ENCODE data around the gene FOSB.
"Not testable (repeated sequence)": the region's sequence is repeated elsewhere in the genome, so short reads cannot be mapped to it uniquely, and the experiment has no call there.

Gene FOSB

DNA sequence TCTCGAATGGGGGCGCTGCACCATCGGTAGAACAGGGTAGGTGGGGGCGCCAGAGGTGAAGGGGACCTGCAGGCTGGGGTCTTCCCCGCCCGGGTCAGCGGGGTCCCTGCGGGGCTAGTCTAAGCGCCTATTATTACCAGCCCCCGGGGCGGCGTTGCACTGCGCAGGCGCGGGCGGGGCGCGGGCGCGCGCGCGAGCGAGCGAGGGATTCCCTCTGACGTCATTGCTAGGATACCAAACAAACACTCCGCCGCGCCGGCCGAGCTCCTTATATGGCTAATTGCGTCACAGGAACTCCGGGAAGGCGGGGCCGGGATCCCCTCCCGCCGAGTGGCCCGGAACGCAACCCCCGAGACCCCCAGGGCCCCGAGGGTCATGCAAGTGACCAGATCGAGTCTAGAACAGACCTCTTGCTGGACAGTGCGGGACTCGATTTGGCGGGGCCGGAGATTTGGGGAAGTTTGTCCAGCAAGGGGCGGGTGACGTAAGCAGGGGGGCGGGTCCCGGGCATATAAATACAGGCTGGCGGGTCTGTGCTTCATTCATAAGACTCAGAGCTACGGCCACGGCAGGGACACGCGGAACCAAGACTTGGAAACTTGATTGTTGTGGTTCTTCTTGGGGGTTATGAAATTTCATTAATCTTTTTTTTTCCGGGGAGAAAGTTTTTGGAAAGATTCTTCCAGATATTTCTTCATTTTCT, at the start of gene FOSB:
FOSB (plus strand) TSS at position 541 of the 703 bp plus-strand sequence. CDS start 591 bp downstream, outside the sequence.
- DNase-seq, result peak; percentile 93

DNA sequence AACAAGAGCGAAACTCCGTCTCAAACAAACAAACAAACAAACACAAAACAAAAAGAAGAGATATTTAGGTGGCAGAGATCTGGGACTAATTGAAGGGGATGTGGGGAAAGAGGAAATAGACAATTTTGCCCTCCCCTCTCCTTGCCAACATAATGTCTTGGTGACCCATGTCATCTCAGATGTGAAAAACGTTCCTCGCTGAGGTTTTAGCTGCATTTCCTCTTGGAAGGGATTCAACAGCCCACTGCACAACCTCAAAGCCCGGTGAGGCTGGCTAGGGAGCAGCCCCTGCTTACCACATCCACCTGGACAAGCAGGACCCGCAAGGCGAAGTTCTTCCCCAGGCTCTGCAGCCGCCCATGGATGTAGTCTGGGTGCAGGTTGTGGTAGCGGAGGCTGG, 49.0 kb upstream of the FOSB start:
- no peak for DNase-seq

DNA sequence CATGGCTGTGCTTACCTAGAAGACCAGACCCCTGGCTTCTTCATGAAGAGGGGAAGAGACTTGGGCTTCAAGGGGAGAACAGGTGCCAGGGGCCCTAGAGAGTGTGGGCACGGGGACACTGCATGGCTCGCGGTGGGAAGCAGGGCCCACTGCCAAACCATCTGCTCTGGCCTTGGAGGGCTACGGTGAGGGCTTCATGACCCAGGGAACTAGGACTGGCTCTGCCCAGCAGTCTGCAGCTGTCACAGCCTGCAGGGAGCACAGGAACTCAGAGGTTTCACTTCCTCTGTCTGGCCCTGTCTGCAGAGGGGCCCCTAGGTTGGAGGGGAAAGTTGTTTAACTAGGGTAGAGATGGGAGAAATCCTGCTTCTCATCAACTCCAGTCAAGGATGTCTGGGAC, 48.4 kb upstream of the FOSB start:
- DNase-seq, result no peak

DNA sequence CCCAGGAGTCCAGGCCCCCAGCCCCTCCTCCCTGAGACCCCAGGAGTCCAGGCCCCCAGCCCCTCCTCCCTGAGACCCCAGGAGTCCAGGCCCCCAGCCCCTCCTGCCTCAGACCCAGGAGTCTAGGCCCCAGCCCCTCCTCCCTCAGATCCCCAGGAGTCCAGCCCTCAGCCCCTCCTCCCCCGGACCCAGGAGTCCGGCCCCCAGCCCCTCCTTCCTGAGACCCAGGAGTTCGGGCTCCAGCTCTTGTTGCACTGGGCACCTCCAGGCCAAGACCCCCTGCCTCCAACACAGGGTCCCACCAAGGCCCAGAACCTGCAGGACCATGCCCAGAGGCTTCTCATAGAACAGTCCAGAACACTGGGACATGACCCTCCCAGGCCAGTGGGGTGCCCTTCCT, 47.9 kb upstream of the FOSB start:
- no peak for DNase-seq

DNA sequence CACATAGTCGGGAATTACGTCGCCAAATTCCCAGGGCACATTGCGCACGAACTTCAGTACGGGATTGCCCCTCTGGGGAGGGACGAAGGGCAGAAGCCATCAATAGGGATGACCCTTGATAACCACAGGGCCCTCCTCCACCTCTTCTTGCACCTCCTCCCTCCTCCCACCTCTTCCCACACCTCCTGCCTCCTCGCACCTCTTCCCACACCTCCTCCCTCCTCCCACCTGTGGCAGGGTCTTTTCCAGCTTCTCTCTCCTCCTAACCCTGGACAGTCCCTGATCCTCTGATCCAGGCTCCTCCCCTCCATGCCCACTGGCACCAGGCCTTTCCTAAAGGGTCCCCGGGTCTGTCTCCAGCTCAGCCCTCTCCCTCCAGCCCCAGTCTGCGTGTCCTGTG, 47.4 kb upstream of the FOSB start:
- DNase-seq, result no peak

DNA sequence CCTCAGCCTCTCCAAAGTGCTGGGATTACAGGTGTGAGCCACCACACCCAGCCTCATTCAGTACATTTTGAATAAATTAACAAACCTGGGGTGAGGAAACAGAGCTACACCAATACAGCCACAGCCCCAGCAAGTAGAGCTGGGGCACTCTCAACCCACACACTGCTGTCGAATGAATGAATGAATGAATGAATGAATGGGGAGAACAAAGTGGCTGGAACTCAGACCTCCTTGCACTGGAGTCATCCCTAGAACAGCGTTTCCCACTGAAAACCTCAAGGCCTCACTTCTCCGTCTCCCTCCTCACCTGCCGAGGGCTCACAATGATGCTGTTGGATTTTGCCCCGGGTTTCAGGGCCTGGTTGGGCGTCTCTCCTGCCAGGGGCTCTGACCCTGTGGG, 46.9 kb upstream of the FOSB start:
- no peak for DNase-seq

DNA sequence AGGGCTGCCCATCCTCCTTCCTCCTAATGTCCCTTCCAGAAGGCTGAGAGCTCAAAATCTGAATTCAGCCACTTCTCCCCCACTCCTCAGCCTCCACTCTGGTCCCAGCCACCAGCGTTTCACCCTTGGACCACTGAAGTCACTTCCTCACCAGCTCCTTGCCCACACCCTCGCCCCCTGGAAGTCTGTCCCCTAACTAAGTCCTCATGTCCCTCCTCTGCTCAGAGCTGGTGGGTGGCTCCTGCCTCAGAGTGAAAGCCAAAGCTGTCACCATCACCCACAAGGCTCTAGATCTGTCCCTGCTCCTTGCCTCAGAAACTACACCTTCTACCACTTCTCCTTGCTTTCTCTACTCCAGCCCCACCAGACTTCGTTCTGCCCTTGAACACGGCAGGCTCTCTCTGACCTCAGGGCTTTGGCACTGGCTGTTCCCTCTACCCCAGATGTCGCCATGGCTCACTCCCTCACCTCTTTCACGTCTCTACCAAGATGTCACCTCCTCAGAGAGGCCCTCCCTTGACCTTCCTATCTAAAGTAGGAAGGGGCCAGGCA, 45.8 kb upstream of the FOSB start:
- no peak for DNase-seq

DNA sequence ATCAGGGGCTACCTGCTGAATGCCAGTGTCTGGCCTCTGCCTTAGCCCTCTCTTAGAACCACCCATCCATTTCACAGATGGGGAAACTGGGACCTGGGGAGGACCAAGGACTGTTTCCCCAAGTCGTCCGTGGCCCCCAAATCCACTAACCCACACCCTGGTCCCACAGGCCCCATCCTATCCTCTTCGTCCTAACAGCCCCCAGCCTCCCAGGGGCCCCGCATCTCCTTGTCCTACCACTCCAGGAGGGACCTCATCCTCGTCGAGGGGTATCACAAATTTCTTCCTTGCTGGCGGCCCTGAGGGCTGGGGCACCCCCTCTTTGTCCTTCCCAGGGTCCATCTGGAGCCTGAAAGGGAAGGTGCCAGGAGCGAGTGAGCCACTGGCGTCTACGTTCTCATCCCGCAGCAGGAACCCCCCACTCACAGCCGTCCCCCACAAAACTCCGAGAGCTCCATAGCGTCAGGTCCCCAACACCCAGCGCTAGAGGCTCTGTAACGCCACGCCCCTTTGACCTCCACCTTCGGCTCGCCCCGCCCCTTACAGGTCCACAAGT, 44.7 kb upstream of the FOSB start:
- DNase-seq, result no peak

DNA sequence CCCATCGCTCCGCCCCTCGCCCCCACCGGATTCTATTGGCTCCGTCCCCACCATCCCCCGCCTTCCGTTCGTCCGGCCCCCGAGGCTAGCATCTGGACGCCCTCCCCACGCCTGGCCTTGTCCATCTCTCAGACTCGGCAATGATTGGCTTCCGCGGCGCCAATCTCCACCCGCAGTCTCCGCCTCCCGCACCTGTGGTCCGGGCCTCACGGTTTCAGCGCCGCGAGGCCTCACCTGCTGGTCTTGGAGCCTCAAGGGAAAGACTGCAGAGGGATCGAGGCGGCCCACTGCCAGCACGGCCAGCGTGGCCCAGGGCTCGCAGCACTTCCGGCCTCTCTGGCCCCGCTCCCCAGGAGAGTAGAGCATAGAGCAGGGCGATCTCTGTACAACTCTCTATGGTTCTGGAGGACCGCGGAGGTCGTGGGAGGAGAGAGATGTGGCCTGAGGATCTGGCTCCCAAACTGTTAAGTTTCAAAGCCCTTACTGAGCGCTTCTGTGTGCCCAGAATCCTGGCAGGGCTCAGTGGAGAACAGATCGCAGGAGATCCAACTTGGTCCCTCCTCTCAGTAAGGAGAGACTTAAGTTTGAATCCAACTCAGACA, 44.1 kb upstream of the FOSB start, which contains the start of gene ERCC1:
ERCC1 (minus strand) TSS at position 329 of the 602 bp plus-strand sequence. CDS start 543 bp downstream, outside the sequence.
- peak; percentile 99 for DNase-seq

DNA sequence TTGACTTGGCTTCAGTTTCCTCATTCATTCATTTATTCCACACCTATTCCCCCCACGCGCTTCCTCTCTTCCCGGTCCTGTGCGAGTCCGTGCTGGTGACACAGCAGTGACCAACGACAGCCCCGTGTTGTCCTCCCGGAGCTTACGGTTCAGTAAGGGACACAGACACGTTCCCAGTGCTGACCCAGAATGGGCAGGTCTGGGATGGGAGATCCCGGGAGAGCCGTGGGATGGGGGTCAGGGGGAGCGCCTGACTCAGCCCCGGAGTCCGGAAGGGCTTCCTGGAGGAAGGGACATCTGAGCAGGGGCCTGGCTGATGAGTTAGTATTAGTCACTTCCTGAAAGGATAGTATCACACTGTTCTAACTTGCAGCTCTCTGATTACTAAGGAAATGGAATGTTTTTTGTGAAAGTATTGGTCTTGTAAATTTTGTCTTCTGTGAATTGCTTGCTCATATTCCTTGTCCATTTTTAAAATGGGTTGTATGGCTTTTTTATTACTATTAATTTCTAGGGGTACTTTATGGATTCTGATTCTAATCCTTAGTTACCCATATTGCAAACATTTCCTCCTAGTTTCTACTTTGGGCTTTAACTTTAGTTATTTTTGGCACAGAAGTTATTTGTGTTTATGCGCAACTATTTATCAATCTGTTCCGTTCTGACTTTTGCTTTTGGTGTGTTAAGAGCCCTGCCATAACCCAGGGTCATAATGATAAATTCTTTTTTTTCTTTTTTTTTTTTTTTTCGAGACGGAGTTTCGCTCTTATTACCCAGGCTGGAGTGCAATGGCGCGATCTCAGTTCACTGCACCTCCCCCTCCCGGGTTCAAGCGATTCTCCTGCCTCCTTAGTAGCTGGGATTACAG, 43.4 kb upstream of the FOSB start:
- DNase-seq, result peak; percentile 57

DNA sequence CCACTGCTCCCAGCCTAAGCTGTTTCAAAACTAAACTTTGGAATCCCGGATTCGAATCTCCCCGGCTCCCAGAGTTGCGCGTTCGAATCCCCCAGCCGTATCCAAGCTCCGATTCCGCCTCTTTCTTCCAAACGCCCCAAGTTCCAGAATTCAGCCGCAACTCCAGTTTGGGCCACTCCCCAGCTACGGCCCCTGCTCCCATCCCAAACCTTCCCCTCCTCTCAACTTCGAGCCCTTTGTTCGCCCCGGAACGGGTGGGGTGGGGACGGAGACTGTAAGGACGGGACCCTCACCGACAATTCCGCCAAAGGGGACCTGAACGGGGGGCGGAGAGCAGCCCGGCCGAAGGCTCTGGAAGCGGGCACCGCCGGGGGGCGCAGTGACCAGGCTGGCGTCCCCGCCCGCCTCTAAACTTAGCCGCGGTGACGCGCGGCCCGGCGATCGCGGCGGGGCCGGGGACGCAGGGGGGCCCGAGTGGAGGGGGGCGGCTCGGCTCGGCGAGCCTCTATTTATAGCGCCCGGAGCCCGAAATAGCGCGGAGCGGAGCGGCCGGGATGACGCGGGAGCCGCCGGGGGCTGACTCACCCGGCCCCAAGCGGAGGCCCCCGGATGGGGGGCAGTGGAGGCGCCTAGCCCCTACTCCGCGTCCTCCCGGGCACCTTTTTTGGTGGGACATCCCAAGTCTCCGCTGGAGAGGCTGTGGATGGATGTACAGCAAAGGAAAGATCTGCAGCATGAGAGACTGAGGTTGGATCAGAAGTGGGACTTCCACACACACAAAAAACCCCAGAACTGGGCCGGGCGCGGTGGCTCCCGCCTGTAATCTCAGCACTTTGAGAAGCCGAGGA, 39.2 kb upstream of the FOSB start:
- DNase-seq, result no peak

DNA sequence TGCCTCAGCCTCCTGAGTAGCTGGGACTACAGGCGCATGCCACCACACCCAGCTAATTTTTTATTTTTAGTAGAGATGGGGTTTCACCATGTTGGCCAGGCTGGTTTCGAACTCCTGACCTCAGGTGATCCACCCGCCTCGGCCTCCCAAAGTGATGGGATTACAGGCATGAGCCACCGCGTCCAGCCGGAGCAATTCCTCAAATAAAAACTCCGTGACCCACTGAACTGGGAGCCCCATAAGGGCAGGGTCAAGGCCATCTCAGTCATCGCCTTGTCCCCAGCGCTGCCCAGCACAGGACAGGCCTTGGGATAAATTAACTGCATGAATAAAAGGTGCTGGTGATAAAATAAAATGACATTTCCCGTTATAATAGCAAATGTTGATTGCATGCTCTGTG, 37.9 kb upstream of the FOSB start:
- DNase-seq, result not testable (repeated sequence)

DNA sequence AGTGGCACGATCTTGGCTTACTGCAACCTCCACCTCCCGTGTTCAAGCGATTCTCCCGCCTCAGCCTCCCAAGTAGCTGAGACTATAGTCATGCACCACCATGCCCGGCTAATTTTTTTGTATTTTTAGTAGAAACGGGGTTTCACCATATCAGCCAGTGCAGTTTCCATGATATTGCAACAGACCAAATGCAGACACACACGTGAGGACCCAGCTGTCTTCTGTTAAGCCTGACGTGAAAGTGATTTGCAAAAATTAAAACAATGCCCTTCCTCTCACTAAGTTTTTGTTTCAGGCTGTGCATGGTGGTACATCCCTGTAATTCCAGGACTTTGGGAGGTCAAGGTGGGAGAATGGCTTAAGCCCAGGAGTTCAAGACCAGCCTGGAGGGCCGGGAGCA, 36.8 kb upstream of the FOSB start:
- not testable (repeated sequence) for DNase-seq

DNA sequence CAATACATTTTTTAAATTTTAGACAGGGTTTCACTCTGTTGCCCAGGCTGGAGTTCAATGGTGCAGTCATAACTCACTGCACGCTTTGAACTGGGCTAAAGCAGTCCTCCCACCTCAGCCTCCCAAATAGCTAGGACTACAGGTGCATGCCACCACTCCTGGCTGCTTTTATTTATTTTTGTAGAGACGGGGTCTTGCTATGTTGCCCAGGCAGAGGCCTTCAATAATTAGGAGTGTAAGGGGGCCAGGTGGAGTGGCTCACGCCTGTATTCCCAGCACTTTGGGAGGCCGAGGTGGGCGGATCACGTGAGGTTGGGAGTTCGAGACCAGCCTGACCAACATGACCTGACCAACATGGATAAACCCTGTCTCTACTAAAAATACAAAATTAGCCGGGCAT, 35.3 kb upstream of the FOSB start:
- not testable (repeated sequence) for DNase-seq

DNA sequence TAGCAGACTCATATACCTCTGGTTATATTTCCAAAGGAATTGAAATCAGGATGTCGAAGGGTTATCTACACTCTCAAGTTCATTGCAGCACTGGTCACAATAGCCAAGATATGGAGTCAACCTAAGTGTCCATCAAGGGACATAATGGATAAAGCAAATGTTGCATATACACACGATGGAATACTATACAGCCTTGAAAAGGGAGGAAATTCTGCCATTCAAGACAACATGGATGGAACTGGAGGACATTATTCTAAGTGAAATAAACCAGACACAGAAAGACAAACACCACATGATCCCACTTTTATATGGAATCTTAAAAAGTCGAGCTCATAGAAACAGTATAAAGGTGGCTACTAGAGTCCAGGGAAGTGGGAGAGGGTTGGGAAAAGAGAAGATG, 30.5 kb upstream of the FOSB start:
- DNase-seq, result no peak

DNA sequence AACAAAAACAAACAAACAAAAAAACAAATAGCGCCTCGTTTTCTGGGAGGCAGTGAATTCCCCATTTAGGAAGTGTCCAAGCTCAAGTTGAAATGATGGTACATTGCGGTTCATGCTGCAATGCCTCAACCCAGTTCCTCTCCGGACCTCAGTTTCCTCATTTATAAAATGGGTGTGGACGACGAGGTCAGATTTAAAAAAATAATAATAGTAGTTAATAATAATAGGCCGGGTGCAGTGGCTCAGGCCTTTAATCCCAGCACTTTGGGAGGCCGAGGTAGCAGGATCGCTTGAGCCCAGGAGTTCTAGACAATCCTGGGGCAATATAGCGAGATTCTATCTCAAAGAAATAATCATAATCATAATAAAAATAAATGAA, 28.6 kb upstream of the FOSB start:
- no peak for DNase-seq

DNA sequence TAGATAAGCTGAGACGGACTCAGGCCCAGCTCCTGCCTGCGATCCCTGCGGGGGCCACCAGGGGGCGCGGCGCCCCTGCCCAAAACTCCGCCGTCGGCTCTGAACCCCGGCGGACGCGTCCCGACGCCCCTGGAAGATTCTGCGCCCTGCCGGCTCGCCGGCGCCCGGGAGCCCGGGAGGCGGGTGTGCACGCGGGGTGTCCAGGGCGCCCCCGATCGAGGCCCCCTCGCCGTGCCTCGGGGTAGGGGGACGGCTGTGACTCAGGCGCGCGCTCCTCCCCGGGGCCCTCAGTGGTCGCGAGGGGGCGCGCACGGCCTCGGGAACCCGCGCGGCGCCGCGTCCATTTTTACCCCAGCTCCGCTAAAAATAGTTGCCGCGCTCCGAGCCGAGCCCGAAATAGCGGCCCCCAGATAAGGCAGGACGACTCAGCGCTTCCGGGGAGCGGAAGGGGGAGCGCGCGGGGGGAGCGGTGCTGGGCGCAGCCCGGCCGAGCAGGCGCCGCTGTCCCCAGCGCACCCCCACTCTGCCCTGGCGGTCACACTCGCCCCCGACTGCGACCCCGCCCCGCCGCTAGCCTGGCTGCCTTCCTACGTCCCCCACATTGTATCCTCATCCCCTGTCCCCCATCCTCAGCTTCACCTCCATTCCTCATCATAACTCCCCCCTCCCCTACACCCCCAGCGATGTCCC, 28.1 kb upstream of the FOSB start:
- DNase-seq, result peak; percentile 48

DNA sequence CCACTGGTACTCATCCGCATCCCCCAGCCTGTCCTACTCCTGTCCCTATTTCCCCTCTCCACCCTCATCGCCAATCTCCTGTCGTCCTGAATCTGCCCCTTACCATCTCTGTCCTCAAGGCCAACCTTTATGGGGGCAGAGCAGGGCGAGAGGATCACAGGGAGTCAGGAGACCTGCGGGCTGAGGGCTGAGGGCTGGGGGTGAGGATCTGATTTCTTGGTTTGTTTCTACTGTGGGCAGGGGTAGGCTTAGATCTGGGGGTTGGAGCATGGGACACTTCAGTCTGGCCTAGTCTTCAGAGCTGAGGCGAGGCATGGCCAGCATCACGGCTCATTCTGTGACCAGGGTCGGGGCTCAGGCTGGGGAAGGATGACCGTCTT, 27.5 kb upstream of the FOSB start:
- no peak for DNase-seq

DNA sequence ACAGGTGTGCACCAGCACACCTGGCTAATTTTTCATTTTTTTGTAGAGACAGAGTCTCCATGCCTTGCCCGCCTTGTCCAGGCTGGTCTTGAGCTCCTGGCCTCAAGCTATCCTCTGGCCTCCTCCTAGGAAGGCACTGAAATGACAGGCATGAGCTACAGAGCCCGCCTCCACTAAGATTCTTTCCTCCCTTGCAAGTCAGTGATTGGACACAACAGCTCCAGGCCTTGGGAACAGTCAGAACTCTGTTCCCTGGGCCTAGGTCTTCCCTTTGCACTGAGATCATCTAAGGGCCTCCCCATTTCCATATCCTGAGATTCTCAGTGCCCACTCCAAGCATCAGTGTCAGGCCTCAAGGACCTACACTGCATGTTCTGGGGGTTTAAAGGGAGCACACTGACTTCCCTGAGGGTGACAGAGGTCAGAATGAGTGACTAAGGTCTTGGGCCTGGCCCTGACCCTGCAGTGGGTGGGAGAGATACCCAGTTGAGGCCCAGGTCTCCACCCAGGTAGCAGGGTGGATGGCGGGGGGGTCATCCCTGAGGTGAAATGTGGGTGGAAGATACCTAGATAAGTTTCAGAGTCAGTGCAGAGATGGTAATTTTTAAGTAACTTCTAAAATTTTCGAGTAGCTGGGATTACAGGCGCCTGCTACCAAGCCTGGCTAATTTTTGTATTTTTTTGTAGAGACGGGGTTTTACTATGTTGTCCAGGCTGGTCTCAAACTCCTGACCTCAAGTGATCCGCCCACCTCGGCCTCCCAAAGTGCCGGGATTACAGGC, 26.7 kb upstream of the FOSB start:
- no peak for DNase-seq

DNA sequence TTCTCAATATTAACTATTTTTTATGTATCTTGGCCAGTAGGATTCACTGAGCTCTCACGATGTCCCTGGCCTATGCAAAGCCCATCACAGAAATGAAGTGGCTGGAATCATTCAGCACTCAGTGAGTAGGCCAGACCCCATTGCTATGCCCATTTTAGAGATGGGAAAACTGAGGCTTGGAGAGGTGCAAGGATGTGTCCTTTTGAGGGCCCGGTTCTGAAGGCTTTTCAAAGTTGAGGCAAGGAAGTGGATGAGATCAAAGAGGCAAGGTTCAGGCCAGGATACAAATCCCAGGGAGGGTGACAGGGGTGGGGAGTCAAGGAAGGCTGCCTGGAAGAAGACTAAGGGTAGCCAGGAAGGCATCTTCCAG, 25.4 kb upstream of the FOSB start:
- no peak for DNase-seq
